HCT116 (cell line): ENCODE results near the gene TECPR1. TPM values are rescaled to one million over a fixed set of nuclear protein-coding genes. Genes with fewer than 3 reads are reported as not detected.

Source experiments
- ATAC-seq: fragments of 200-7000 bp; cut with Tn5 transposase; 2 replicates; pipeline ENCODE4 v1.9.1; 2020; ENCODE audit warnings: mild to moderate bottlenecking, moderate library complexity
- BruUV-seq: library from RNA; stranded (reverse); fragments of 400-500 nt; replicated peaks from 2 replicates; lab custom pipeline; 2021; lab: Mats Ljungman, UMichigan
- CTCF ChIA-PET: fragments of 300-600 bp; sonication (Branson Sonifier 250); formaldehyde crosslinking; loops from one replicate; lab custom pipeline; 2021; ENCODE audit warnings: antibody characterized with exemption; lab: Charles Lee
- POLR2A ChIA-PET: fragments of 300-600, 350-600 bp; sonication (Branson Sonifier 250); formaldehyde crosslinking; loops from one replicate; lab custom pipeline; 2021; ENCODE audit warnings: antibody characterized with exemption; lab: Charles Lee
- RAD21 ChIA-PET, 2 experiments: fragments of 300-600 bp; sonication (Branson Sonifier 250); formaldehyde crosslinking; loops; one replicate each; lab custom pipeline; 2023; ENCODE audit warnings: low total read pairs in 2 of 2; ENCODE audit not compliant: uncharacterized antibody in 2 of 2, unreplicated experiment in 2 of 2, low non-redundant PET in 1 of 2; lab: Charles Lee
- DNase-seq: peaks from one replicate; pipeline ENCODE4 v3.0.0-alpha.2; 2010; ENCODE audit warnings: low read depth, low spot score
- H2AFZ ChIP-seq: fragments of 200-600 bp; shearing (Covaris generic), sonication (generic); 2 replicates; pipeline ENCODE4 v1.6.1; 2017; ENCODE audit warnings: low read depth, mixed run types, mixed read lengths, antibody characterized with exemption, low read length; ENCODE audit not compliant: poor library complexity, severe bottlenecking
- H3K27ac ChIP-seq: 2 replicates; pipeline ENCODE4 v1.5.1; 2012; ENCODE audit warnings: low read depth, low read length
- H3K27me3 ChIP-seq: fragments of 200-600 bp; sonication (generic); 2 replicates; pipeline ENCODE4 v1.6.1; 2016; ENCODE audit warnings: mixed run types, low read length, mixed read lengths; ENCODE audit not compliant: insufficient read depth
- H3K36me3 ChIP-seq, 2 experiments: fragments of 200-500 bp in 1 of 2; fragments of 200-600 bp in 1 of 2; sonication (Bioruptor generic) in 1 of 2; sonication (generic) in 1 of 2; 2 replicates each; pipeline versions ENCODE4 v1.5.1 to v1.6.1; 2014 to 2016; ENCODE audit warnings: low read length in 2 of 2, inconsistent platforms in 1 of 2, mixed read lengths in 1 of 2, mixed run types in 1 of 2; ENCODE audit not compliant: insufficient read depth in 2 of 2, control insufficient read depth in 1 of 2
- H3K4me1 ChIP-seq, 2 experiments: fragments of 200-600 bp in 1 of 2; sonication (generic) in 1 of 2; 2 replicates each; pipeline versions ENCODE4 v1.5.1 to v1.6.1; 2012 to 2017; ENCODE audit warnings: low read length in 2 of 2, inconsistent platforms in 1 of 2, mild to moderate bottlenecking in 1 of 2, mixed read lengths in 1 of 2, mixed run types in 1 of 2, moderate library complexity in 1 of 2; ENCODE audit not compliant: insufficient read depth in 2 of 2, control insufficient read depth in 1 of 2
- H3K4me2 ChIP-seq: fragments of 200-600 bp; sonication (generic); 2 replicates; pipeline ENCODE4 v1.6.1; 2017; ENCODE audit warnings: mixed run types, low read length, mixed read lengths
- H3K4me3 ChIP-seq, 2 experiments: fragments of 200-600 bp in 1 of 2; sonication (generic) in 1 of 2; replicated peaks in 1 of 2; 2 replicates each; pipeline ENCODE4 v1.5.1; 2011 to 2016; ENCODE audit warnings: low read length in 2 of 2, control low read depth in 1 of 2, low read depth in 1 of 2, mild to moderate bottlenecking in 1 of 2, mixed read lengths in 1 of 2, mixed run types in 1 of 2
- H3K79me2 ChIP-seq: fragments of 200-600 bp; sonication (generic); 2 replicates; pipeline ENCODE4 v1.6.1; 2017; ENCODE audit warnings: mild to moderate bottlenecking, mixed run types, low read length, moderate library complexity, mixed read lengths; ENCODE audit not compliant: insufficient read depth
- H3K9ac ChIP-seq: fragments of 200-600 bp; sonication (generic); 2 replicates; pipeline ENCODE4 v1.6.1; 2016; ENCODE audit warnings: low read length, mixed read lengths
- H3K9me2 ChIP-seq: fragments of 200-600 bp; sonication (generic), shearing (Covaris generic); 2 replicates; pipeline ENCODE4 v1.6.1; 2017; ENCODE audit warnings: mixed run types, mild to moderate bottlenecking, moderate library complexity; ENCODE audit not compliant: insufficient read depth
- H3K9me3 ChIP-seq, 2 experiments: fragments of 200-500 bp in 1 of 2; fragments of 200-600 bp in 1 of 2; sonication (Bioruptor generic) in 1 of 2; sonication (generic) in 1 of 2; 2 replicates each; pipeline ENCODE4 v1.6.1; 2014 to 2017; ENCODE audit warnings: low read length in 2 of 2, mixed read lengths in 2 of 2, inconsistent platforms in 1 of 2, low read depth in 1 of 2, mild to moderate bottlenecking in 1 of 2, mixed run types in 1 of 2, moderate library complexity in 1 of 2; ENCODE audit not compliant: control insufficient read depth in 1 of 2, insufficient read depth in 1 of 2
- H4K20me1 ChIP-seq: fragments of 200-600 bp; sonication (generic), shearing (Covaris generic); 2 replicates; pipeline ENCODE4 v1.6.1; 2017; ENCODE audit warnings: mixed run types, mild to moderate bottlenecking, moderate library complexity; ENCODE audit not compliant: insufficient read depth
- CBX3 ChIP-seq: IDR thresholded peaks from 2 replicates; pipeline ENCODE4 v1.6.1; 2012; ENCODE audit warnings: low read depth
- CTCF ChIP-seq, 3 experiments: fragments of 200-600 bp in 1 of 3; sonication (generic) in 1 of 3; IDR thresholded peaks in 2 of 3; conservative IDR thresholded peaks in 1 of 3; 2 replicates each; pipeline ENCODE4 v1.5.1; 2012 to 2017; ENCODE audit warnings: low read depth in 2 of 3, low read length in 2 of 3, antibody characterized with exemption in 1 of 3, borderline replicate concordance in 1 of 3, control low read depth in 1 of 3, mild to moderate bottlenecking in 1 of 3, mixed read lengths in 1 of 3, mixed run types in 1 of 3, moderate library complexity in 1 of 3; ENCODE audit not compliant: insufficient read depth in 1 of 3
- EGR1 ChIP-seq: IDR thresholded peaks from 2 replicates; pipeline ENCODE4 v1.6.1; 2012; ENCODE audit warnings: low read depth
- EZH2phosphoT487 ChIP-seq: fragments of 200-600 bp; IDR thresholded peaks from 2 replicates; pipeline ENCODE4 v1.6.1; 2018; ENCODE audit warnings: antibody characterized with exemption, borderline replicate concordance
- FOSL1 ChIP-seq: IDR thresholded peaks from 2 replicates; pipeline ENCODE4 v1.6.1; 2012; ENCODE audit warnings: low read depth
- RAD21 ChIP-seq: IDR thresholded peaks from 2 replicates; pipeline ENCODE4 v1.6.1; 2012; ENCODE audit warnings: low read depth, mild to moderate bottlenecking
- SIN3A ChIP-seq: IDR thresholded peaks from 2 replicates; pipeline ENCODE4 v1.6.1; 2012; ENCODE audit warnings: low read depth
- SP1 ChIP-seq: IDR thresholded peaks from 2 replicates; pipeline ENCODE4 v1.6.1; 2012; ENCODE audit warnings: low read depth
- YY1 ChIP-seq: IDR thresholded peaks from 2 replicates; pipeline ENCODE4 v1.6.1; 2011; ENCODE audit warnings: low read length, low read depth, moderate library complexity, mild to moderate bottlenecking; ENCODE audit not compliant: insufficient replicate concordance; ENCODE audit errors: extremely low read depth
- ZBTB33 ChIP-seq: IDR thresholded peaks from 2 replicates; pipeline ENCODE4 v1.6.1; 2011; ENCODE audit warnings: mild to moderate bottlenecking, low read length, moderate library complexity; ENCODE audit not compliant: insufficient replicate concordance; ENCODE audit errors: extremely low read depth
- intact Hi-C: fragments of 100-400 bp; cut with micrococcal nuclease; formaldehyde crosslinking; loops from 2 replicates; pipeline ENCODE4 v1.10.0; 2022
- total RNA-seq: library from RNA; stranded (reverse); gene quantifications from one replicate; pipeline ENCODE4 v1.2.1, GENCODE V29; 2021; ENCODE audit not compliant: unreplicated experiment
- TF ChIP-seq, protein P1 (sequence below): IDR thresholded peaks from 2 replicates; pipeline ENCODE4 v1.6.1; 2012; ENCODE audit warnings: low read depth

The TECPR1 gene
- total RNA-seq, 1 experiment from 2014 or later = 19.9 TPM

DNA sequence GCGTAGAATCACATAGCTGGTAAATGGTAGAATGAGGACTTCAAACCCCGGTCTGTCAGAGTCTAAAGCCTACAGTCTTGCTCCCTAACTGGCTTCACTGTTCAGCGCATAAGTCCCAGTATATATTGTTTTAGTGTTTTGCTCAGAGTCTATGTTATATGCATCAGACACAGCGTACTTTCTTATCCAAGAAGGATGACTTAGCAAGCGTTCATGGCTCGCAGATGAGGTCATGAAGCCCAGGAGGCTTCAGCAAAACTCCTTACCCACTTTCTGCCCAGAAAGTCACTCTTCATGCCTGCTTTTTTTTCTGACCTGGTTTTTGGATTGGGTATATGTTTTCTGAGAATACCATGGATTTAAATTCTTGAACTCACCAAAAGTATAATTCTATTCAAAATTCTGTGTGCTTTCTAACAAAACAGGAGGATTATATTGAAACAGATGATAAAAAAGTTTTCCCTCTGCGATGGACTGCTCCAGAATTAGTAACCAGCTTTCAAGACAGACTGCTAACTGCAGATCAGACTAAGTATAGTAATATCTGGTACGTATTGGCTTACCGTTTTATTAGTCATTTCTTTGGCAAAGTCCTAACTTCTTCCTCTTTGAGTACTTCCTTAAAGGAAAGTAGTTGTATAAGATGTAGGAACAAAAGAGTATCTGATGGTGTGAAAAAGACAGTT, 65.4 kb downstream of the TECPR1 start:
- POLR2A ChIA-PET = no interaction called here
- no peak overlapping the region for H3K4me2 ChIP-seq
- no peak overlapping the region for H3K9ac ChIP-seq
- peaks cover 4% of the 10 kb centered on the region; the same call in 1 of the 2 replicates for H4K20me1 ChIP-seq
- TF ChIP-seq CTCF (IDR thresholded peaks at IDR 0.05 in 2 of 3, conservative IDR thresholded peaks at IDR 0.05 in 1 of 3; ENCODE audit: borderline replicate concordance in 1 of 3, insufficient read depth in 1 of 3, low read depth in 2 of 3, low read length in 2 of 3) (no peak), EZH2phosphoT487 (no peak), EGR1 (no peak), RAD21 (no peak), SP1 (no peak), YY1 (no peak), SIN3A (no peak), ZBTB33 (no peak), FOSL1 (no peak), CBX3 (no peak)
- TF ChIP-seq, protein P1, sequence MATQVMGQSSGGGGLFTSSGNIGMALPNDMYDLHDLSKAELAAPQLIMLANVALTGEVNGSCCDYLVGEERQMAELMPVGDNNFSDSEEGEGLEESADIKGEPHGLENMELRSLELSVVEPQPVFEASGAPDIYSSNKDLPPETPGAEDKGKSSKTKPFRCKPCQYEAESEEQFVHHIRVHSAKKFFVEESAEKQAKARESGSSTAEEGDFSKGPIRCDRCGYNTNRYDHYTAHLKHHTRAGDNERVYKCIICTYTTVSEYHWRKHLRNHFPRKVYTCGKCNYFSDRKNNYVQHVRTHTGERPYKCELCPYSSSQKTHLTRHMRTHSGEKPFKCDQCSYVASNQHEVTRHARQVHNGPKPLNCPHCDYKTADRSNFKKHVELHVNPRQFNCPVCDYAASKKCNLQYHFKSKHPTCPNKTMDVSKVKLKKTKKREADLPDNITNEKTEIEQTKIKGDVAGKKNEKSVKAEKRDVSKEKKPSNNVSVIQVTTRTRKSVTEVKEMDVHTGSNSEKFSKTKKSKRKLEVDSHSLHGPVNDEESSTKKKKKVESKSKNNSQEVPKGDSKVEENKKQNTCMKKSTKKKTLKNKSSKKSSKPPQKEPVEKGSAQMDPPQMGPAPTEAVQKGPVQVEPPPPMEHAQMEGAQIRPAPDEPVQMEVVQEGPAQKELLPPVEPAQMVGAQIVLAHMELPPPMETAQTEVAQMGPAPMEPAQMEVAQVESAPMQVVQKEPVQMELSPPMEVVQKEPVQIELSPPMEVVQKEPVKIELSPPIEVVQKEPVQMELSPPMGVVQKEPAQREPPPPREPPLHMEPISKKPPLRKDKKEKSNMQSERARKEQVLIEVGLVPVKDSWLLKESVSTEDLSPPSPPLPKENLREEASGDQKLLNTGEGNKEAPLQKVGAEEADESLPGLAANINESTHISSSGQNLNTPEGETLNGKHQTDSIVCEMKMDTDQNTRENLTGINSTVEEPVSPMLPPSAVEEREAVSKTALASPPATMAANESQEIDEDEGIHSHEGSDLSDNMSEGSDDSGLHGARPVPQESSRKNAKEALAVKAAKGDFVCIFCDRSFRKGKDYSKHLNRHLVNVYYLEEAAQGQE = no peak
- TF ChIP-seq, all 23 proteins: peak for 0
- BruUV-seq = no TSS peak
- Histone ChIP-seq H3K79me2 (no peaks in the 10 kb centered on the region), H3K9me3 (no peaks in the 10 kb centered on the region), H3K36me3 (no peaks in the 10 kb centered on the region), H3K9me2 (no peaks in the 10 kb centered on the region), H2AFZ (no peak overlapping the region), H3K27me3 (no peaks in the 10 kb centered on the region), H3K27ac (no peak overlapping the region), H3K4me1 (no peaks in the 10 kb centered on the region), H3K4me3 (no peak overlapping the region)
- intact Hi-C loops = no loop called here
- ATAC-seq = no peak
- ChIA-PET RAD21 (no interaction called here), CTCF (no interaction called here)
- no peak for DNase-seq
